ENCODE data around the gene BOLL. TPM values are rescaled to one million over a fixed set of nuclear protein-coding genes. Genes with fewer than 3 reads are reported as not detected.

The BOLL gene
- polyA plus RNA-seq, 1 experiment: not detected

DNA sequence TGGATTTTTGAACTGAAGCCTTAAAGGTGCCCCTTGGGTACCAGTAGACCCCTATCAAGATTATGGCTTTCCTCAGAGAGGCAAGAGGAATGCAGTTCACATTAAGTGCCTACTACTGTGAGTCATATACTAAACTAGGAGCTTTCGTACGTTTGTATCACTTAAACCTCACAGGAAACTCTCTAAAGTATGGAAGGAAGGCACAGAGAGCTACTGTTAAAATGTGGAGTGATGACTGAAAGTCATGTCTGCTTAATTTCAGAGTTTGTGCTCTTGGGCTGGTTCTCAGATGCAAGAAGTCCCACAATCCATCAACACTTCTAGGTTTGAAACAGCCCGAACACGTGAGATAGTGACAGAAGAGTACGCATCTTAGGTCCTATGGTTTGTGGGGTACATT is 23.9 kb upstream of the BOLL start:
- no peak for DNase-seq (ENCODE audit: low read depth, low spot score)
- TF ChIP-seq, protein P1, sequence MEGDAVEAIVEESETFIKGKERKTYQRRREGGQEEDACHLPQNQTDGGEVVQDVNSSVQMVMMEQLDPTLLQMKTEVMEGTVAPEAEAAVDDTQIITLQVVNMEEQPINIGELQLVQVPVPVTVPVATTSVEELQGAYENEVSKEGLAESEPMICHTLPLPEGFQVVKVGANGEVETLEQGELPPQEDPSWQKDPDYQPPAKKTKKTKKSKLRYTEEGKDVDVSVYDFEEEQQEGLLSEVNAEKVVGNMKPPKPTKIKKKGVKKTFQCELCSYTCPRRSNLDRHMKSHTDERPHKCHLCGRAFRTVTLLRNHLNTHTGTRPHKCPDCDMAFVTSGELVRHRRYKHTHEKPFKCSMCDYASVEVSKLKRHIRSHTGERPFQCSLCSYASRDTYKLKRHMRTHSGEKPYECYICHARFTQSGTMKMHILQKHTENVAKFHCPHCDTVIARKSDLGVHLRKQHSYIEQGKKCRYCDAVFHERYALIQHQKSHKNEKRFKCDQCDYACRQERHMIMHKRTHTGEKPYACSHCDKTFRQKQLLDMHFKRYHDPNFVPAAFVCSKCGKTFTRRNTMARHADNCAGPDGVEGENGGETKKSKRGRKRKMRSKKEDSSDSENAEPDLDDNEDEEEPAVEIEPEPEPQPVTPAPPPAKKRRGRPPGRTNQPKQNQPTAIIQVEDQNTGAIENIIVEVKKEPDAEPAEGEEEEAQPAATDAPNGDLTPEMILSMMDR (IDR thresholded peaks at IDR 0.05; ENCODE audit: low read depth, low read length): no peak
- Histone ChIP-seq H3K4me3 (ENCODE audit: low read depth, low read length) (no peak overlapping the region), H3K27me3 (ENCODE audit: control insufficient read depth, insufficient read depth, low read length) (peaks cover 13% of the 10 kb centered on the region), H3K27ac (ENCODE audit: low read depth, low read length) (no peak overlapping the region), H3K9me3 (ENCODE audit: control insufficient read depth, insufficient read depth, low read length) (no peaks in the 10 kb centered on the region; the same call in 1 of the 2 replicates)
- ChIA-PET POLR2A (no interaction called here), CTCF (interaction anchor here (1.4 kb wide), 1 partner anchor 488 kb away, joined by 5 read pairs; no protein-coding TSS in a partner anchor)

DNA sequence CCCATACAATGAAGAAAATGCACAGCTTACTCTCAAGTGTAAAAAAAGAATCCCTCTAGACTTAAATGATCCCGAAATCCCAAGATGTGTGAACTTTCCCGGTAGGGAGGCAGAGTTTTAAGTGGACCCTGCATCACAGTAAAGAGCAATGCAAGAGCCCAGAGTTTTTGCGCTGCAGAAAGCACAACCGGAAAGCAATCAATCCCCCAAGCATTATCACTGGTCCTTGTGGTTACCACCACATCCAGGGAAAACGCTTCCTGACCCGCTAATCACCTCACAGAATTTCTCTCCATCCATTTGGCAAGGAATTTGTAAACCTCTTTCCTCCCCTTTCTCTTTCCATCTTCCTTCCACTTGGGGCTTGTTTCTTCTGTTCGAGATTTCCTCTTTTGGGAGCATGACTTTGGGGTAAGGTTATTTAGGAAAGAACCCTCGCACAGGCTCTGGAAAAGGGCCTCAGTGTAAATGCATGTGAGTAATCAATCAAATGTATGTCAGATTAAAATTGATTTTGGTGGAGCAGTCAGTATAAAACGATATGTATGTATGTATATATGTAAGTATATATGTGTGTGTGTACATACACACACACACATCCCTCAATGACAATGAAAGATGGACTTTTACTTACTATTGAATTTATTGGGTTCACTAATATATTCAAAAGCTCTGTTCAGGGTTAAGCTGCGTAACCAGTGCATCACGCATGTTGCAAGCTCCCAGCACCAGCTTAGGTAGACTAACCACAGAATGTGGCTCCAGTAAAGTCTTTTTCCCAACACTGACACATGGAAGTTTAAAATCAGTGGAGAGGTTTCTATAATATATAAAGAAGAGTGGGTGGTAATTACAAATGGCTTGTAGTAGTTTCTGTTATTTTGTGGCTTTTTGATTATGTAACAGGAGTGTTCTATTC is 20.9 kb upstream of the BOLL start:
- Histone ChIP-seq H3K27me3 (ENCODE audit: control insufficient read depth, insufficient read depth, low read length) (peaks cover 13% of the 10 kb centered on the region), H3K4me3 (ENCODE audit: low read depth, low read length) (peak overlapping the region; percentile 66), H3K9me3 (ENCODE audit: control insufficient read depth, insufficient read depth, low read length) (no peaks in the 10 kb centered on the region; the same call in 1 of the 2 replicates), H3K27ac (ENCODE audit: low read depth, low read length) (no peak overlapping the region)
- TF ChIP-seq, protein P1 (IDR thresholded peaks at IDR 0.05; ENCODE audit: low read depth, low read length): no peak
- CTCF ChIA-PET: interaction anchor here (2.7 kb wide), 1 partner anchor 491 kb away, joined by 14 read pairs; no protein-coding TSS in a partner anchor
- POLR2A ChIA-PET: interaction anchor here (0.6 kb wide), 1 partner anchor 103 kb away, joined by 3 read pairs; no protein-coding TSS in a partner anchor
- DNase-seq (ENCODE audit: low read depth, low spot score): no peak

DNA sequence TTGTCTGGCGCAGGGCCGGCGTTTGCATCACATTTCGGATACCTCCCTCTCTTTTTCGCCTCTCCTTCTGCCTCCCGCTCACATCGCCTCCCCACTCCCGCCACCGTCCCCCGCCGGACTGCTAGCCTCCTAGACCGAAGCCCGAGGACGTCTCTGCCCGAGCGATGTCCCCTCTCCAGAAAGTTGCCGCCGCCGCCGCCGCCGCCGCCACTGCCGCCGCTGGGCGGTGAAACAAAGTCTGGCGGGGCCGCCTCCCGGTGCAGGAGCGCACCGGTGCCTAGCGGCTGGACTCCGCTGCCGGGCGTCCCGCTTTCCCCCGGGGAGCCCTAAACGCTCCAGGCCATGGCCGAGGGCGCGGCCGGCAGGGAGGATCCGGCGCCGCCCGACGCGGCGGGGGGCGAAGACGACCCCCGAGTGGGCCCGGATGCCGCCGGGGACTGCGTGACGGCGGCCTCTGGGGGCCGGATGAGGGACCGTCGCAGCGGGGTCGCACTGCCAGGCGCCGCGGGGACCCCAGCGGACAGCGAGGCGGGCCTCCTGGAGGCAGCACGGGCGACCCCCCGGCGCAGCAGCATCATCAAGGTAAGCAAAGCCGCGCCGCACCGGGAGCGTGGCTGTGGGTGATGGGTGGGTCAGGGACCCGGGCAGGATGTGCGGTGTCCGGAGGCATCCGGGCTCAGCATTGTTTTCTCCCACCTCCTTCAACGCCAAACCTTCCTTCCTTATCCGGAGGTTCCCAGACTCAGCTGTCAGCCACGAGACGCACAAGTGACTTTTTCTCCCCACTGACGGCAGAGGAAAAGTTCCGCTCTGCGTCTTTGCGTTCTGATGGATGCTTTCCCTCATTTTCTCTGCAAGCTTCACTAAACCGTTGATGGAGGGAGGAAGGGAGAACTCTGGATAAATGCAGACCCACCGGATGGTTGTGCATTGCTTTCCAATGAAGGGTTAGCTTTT is 19.9 kb upstream of the BOLL start:
- ChIA-PET CTCF (interaction anchor here (1.8 to 2.7 kb wide), 3 partner anchors 8 to 492 kb away, joined by 8 to 22 read pairs (median 14); no protein-coding TSS in a partner anchor), POLR2A (interaction anchor here (0.6 kb wide), 1 partner anchor 104 kb away, joined by 3 read pairs; no protein-coding TSS in a partner anchor)
- Histone ChIP-seq H3K27me3 (ENCODE audit: control insufficient read depth, insufficient read depth, low read length) (peaks cover 13% of the 10 kb centered on the region), H3K9me3 (ENCODE audit: control insufficient read depth, insufficient read depth, low read length) (no peaks in the 10 kb centered on the region; the same call in 1 of the 2 replicates), H3K27ac (ENCODE audit: low read depth, low read length) (no peak overlapping the region), H3K4me3 (ENCODE audit: low read depth, low read length) (peak overlapping the region; percentile 66)
- TF ChIP-seq, protein P1 (IDR thresholded peaks at IDR 0.05; ENCODE audit: low read depth, low read length): no peak
- DNase-seq (ENCODE audit: low read depth, low spot score): no peak

DNA sequence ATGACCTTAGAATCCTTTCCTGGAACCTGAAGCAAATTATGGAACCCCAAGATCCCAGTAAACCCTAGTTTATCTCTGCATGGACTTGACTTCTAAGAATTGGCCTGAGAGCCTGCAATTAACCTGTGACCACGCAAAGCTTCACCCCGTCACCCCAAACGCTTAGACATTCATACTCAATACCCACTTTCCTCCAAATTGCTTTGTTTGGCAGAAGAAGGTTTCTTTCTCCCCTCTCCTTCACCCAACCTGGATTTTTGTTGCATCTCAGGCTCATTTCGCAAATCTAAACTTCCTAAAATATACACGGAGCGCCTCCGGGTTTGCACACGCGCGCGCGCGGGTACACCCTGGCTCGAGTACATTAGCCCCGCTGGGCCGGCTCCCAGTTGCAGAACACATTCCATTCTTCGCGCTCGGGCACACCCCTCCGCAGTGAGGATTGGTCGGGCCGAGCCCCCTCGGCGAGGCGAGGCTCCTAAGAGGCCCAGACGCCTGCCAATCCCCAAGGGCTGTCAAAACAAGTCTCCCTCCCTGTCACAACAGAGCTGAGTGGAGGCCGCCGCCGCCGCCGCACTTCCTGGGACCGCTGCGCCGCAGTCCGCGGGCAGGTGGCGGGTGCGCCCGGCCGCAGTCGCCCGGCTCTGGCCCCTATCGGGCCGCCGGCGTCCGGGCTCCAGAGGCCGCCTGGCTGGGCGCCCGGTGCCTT is 19.1 kb upstream of the BOLL start, which contains the start of gene PLCL1:
Gene PLCL1, plus strand, starts transcription at position 545 of the 709 bp plus-strand sequence.
- ChIA-PET POLR2A (no interaction called here), CTCF (interaction anchor here (1.3 to 1.8 kb wide), 3 partner anchors 9 to 323 kb away, joined by 3 to 22 read pairs (median 8); no protein-coding TSS in a partner anchor)
- peaks cover 13% of the 10 kb centered on the region for H3K27me3 ChIP-seq (ENCODE audit: control insufficient read depth, insufficient read depth, low read length)
- H3K9me3 ChIP-seq (ENCODE audit: control insufficient read depth, insufficient read depth, low read length): no peaks in the 10 kb centered on the region; the same call in 1 of the 2 replicates
- DNase-seq (ENCODE audit: low read depth, low spot score): peak; percentile 80
- no peak within 1 kb of the TSS for H3K27ac ChIP-seq (ENCODE audit: low read depth, low read length)
- H3K4me3 ChIP-seq (ENCODE audit: low read depth, low read length): peak within 1 kb of the TSS; percentile 66
- TF ChIP-seq, protein P1 (IDR thresholded peaks at IDR 0.05; ENCODE audit: low read depth, low read length): no peak
